Neuronal stem cell (in vitro differentiated cells): ENCODE measurements around the gene PLAC8. TPM values are rescaled to one million over a fixed set of nuclear protein-coding genes. Genes with fewer than 3 reads are reported as not detected.

ENCODE experiments used
- DNase-seq: peaks from one replicate; pipeline ENCODE4 v3.0.0-alpha.2; 2013; ENCODE audit warnings: low spot score
- H2AFZ ChIP-seq: one replicate; pipeline ENCODE4 v1.6.1; 2013; ENCODE audit warnings: mild to moderate bottlenecking, low read length, inconsistent platforms
- H2AK5ac ChIP-seq: 2 replicates; pipeline ENCODE4 v1.6.1; 2013; ENCODE audit warnings: low read depth, mild to moderate bottlenecking, inconsistent platforms, low read length, moderate library complexity, mixed read lengths
- H2BK120ac ChIP-seq: 2 replicates; pipeline ENCODE4 v1.6.1; 2013; ENCODE audit warnings: low read depth, mild to moderate bottlenecking, inconsistent platforms, low read length, moderate library complexity, mixed read lengths
- H2BK12ac ChIP-seq: one replicate; pipeline ENCODE4 v1.6.1; 2013; ENCODE audit warnings: low read length, inconsistent platforms
- H2BK15ac ChIP-seq: 2 replicates; pipeline ENCODE4 v1.6.1; 2013; ENCODE audit warnings: mild to moderate bottlenecking, low read length, inconsistent platforms, mixed read lengths
- H2BK5ac ChIP-seq: one replicate; pipeline ENCODE4 v1.6.1; 2013; ENCODE audit warnings: inconsistent platforms, mild to moderate bottlenecking, low read length, moderate library complexity
- H3K14ac ChIP-seq: one replicate; pipeline ENCODE4 v1.6.1; 2013; ENCODE audit warnings: low read length, inconsistent platforms
- H3K18ac ChIP-seq: 2 replicates; pipeline ENCODE4 v1.6.1; 2013; ENCODE audit warnings: low read length, inconsistent platforms
- H3K23ac ChIP-seq: 2 replicates; pipeline ENCODE4 v1.6.1; 2013; ENCODE audit warnings: low read depth, mild to moderate bottlenecking, mixed read lengths, low read length, inconsistent platforms; ENCODE audit not compliant: poor library complexity
- H3K27ac ChIP-seq: replicated peaks from 3 replicates; pipeline ENCODE4 v1.5.1; 2013; ENCODE audit warnings: low read length, inconsistent platforms
- H3K27me3 ChIP-seq, 3 experiments: 2 replicates each; pipeline ENCODE4 v1.6.1; 2013; ENCODE audit warnings: low read length in 3 of 3, mild to moderate bottlenecking in 2 of 3, inconsistent platforms in 1 of 3, low read depth in 1 of 3, mixed read lengths in 1 of 3, moderate library complexity in 1 of 3; ENCODE audit not compliant: control insufficient read depth in 3 of 3, insufficient read depth in 3 of 3
- H3K36me3 ChIP-seq, 2 donors: replicated peaks in 1 of 2; 2 replicates each; pipeline ENCODE4 v1.6.1; 2013; ENCODE audit warnings: low read length in 2 of 2; ENCODE audit not compliant: control insufficient read depth in 2 of 2, insufficient read depth in 2 of 2
- H3K4ac ChIP-seq: 2 replicates; pipeline ENCODE4 v1.6.1; 2013; ENCODE audit warnings: inconsistent platforms, mild to moderate bottlenecking, low read length, moderate library complexity
- H3K4me1 ChIP-seq, 2 donors: 1 replicate in 1 of 2; 2 replicates in 1 of 2; pipeline ENCODE4 v1.6.1; 2013; ENCODE audit warnings: low read length in 2 of 2, low read depth in 1 of 2; ENCODE audit not compliant: control insufficient read depth in 2 of 2, insufficient read depth in 1 of 2
- H3K4me2 ChIP-seq: one replicate; pipeline ENCODE4 v1.6.1; 2013; ENCODE audit warnings: mild to moderate bottlenecking, low read length, inconsistent platforms; ENCODE audit not compliant: insufficient read depth, poor library complexity, severe bottlenecking
- H3K4me3 ChIP-seq, 2 donors: 2 replicates each; pipeline ENCODE4 v1.5.1; 2013; ENCODE audit warnings: low read length in 2 of 2, mild to moderate bottlenecking in 2 of 2, inconsistent platforms in 1 of 2, moderate library complexity in 1 of 2
- H3K79me1 ChIP-seq: one replicate; pipeline ENCODE4 v1.6.1; 2013; ENCODE audit warnings: low read depth, mild to moderate bottlenecking, inconsistent platforms, low read length, moderate library complexity
- H3K9ac ChIP-seq: one replicate; pipeline ENCODE4 v1.6.1; 2013; ENCODE audit warnings: mild to moderate bottlenecking, low read depth, low read length, inconsistent platforms; ENCODE audit not compliant: poor library complexity
- H3K9me3 ChIP-seq, 2 donors: replicated peaks in 1 of 2; 2 replicates each; pipeline versions ENCODE3 to v1.6.1; 2013; ENCODE audit warnings: low read length in 2 of 2, mild to moderate bottlenecking in 2 of 2, inconsistent platforms in 1 of 2, low read depth in 1 of 2, mixed read lengths in 1 of 2, moderate library complexity in 1 of 2; ENCODE audit not compliant: control insufficient read depth in 2 of 2, insufficient read depth in 1 of 2
- H4K8ac ChIP-seq: one replicate; pipeline ENCODE4 v1.6.1; 2013; ENCODE audit warnings: low read depth, mild to moderate bottlenecking, inconsistent platforms, low read length, moderate library complexity
- H4K91ac ChIP-seq: one replicate; pipeline ENCODE4 v1.6.1; 2013; ENCODE audit warnings: low read length, low read depth, mild to moderate bottlenecking, inconsistent platforms; ENCODE audit not compliant: poor library complexity
- WGBS, 2 donors: extraction: QIAGEN DNeasy Blood & Tissue Kit; methylation state at CpG; one replicate each; pipeline ENCODE4 v1.1.7; 2013; ENCODE audit warnings: missing lambda C conversion rate in 2 of 2, mixed read lengths in 1 of 2; ENCODE audit not compliant: insufficient read length in 2 of 2, insufficient replicate concordance in 1 of 2; ENCODE audit errors: extremely low coverage in 2 of 2; 5-methylcytosine and 5-hydroxymethylcytosine counted together
- polyA plus RNA-seq, 2 experiments: library from polyadenylated mRNA; stranded (reverse); fragments of 200-250 nt; gene quantifications; one replicate each; pipeline ENCODE4 v1.2.3, GENCODE V29; 2013

Gene PLAC8, protein sequence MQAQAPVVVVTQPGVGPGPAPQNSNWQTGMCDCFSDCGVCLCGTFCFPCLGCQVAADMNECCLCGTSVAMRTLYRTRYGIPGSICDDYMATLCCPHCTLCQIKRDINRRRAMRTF
- polyA plus RNA-seq (2013, experiment 1 of 2) = 0.10 TPM
- 0.19 TPM for polyA plus RNA-seq (2013, experiment 2 of 2)

GRCh38 chr4:83114576-83114975 lies at the start of gene PLAC8:
Gene PLAC8 (minus strand): TSS chr4:83114729. CDS start chr4:83107921, 6,808 bp downstream.
- no peaks in the 10 kb centered on the region for H3K79me1 ChIP-seq
- no peaks in the 10 kb centered on the region for H3K4me1 ChIP-seq
- H2BK15ac ChIP-seq = no peak within 1 kb of the TSS
- no peak within 1 kb of the TSS for H3K4me3 ChIP-seq
- H4K91ac ChIP-seq = no peak within 1 kb of the TSS
- H2AK5ac ChIP-seq = no peak within 1 kb of the TSS
- H3K4ac ChIP-seq = no peak within 1 kb of the TSS
- no peak within 1 kb of the TSS for H4K8ac ChIP-seq
- H2AFZ ChIP-seq = no peak within 1 kb of the TSS
- no peak for DNase-seq
- H3K27me3 ChIP-seq = peaks cover 3 to 21% (median 4%) of the 10 kb centered on the region in 3 experiments
- no peak within 1 kb of the TSS for H3K14ac ChIP-seq
- no peaks in the 10 kb centered on the region for H3K9me3 ChIP-seq
- H2BK120ac ChIP-seq = no peak within 1 kb of the TSS
- no peak within 1 kb of the TSS for H3K4me2 ChIP-seq
- no peak within 1 kb of the TSS for H3K9ac ChIP-seq
- H3K23ac ChIP-seq = no peak within 1 kb of the TSS
- H3K36me3 ChIP-seq = no peaks in the 10 kb centered on the region
- H2BK12ac ChIP-seq = no peak within 1 kb of the TSS
- no CpG with 5 or more reads among the region's 5 CpGs for WGBS, 2 donors
- no peak within 1 kb of the TSS for H2BK5ac ChIP-seq
- no peak within 1 kb of the TSS for H3K18ac ChIP-seq
- H3K27ac ChIP-seq = no peak within 1 kb of the TSS

DNA sequence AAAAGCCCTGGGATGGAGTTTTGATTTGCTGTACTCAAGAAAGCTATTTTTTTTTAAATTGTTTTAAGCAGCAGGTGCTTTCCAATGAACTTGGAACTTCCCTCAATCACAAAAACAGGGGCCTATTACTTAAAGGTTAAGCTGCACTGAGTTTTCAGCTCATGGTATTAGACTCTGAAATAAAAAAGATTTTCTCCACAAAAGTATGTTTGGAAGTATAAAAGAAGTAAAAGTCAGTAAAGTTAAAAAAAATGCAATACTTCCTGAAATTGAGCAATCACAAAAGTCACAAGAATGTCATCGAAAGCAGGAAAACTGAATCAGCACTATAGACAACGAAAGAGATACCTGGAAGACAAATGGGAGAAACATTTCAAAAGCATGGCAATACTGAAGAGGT lies 38.9 kb upstream of the PLAC8 start:
- Histone ChIP-seq H2BK15ac (no peak overlapping the region), H4K91ac (no peak overlapping the region), H2AK5ac (no peak overlapping the region), H4K8ac (no peak overlapping the region), H3K14ac (no peak overlapping the region), H3K4me1 (no peaks in the 10 kb centered on the region), H3K9ac (no peak overlapping the region), H3K27me3 (peaks cover 0 to 12% (median 0%) of the 10 kb centered on the region in 3 experiments), H3K79me1 (no peaks in the 10 kb centered on the region), H3K4me3 (no peak overlapping the region), H3K4ac (no peak overlapping the region), H2AFZ (no peak overlapping the region), H2BK120ac (no peak overlapping the region), H3K36me3 (no peaks in the 10 kb centered on the region), H2BK12ac (no peak overlapping the region), H3K9me3 (no peaks in the 10 kb centered on the region), H3K23ac (no peak overlapping the region), H3K27ac (no peak overlapping the region), H3K18ac (no peak overlapping the region), H3K4me2 (no peak overlapping the region), H2BK5ac (no peak overlapping the region)
- no peak for DNase-seq
- WGBS, 2 donors = no CpG with 5 or more reads among the region's 2 CpGs

GRCh38 chr4:83152746-83153145 lies 38.2 kb upstream of the PLAC8 start:
- Histone ChIP-seq H3K18ac (no peak overlapping the region), H2BK120ac (no peak overlapping the region), H3K36me3 (no peaks in the 10 kb centered on the region), H3K9me3 (no peaks in the 10 kb centered on the region), H3K27me3 (peaks cover 0 to 14% (median 0%) of the 10 kb centered on the region in 3 experiments), H2AK5ac (no peak overlapping the region), H3K4ac (no peak overlapping the region), H3K27ac (no peak overlapping the region), H4K91ac (no peak overlapping the region), H3K4me2 (no peak overlapping the region), H3K9ac (no peak overlapping the region), H2BK15ac (no peak overlapping the region), H2BK12ac (no peak overlapping the region), H2AFZ (no peak overlapping the region), H3K79me1 (no peaks in the 10 kb centered on the region), H3K14ac (no peak overlapping the region), H3K23ac (no peak overlapping the region), H2BK5ac (no peak overlapping the region), H3K4me1 (no peaks in the 10 kb centered on the region), H4K8ac (no peak overlapping the region), H3K4me3 (no peak overlapping the region)
- WGBS, 2 donors = no CpG with 5 or more reads among the region's 6 CpGs
- no peak for DNase-seq

DNA sequence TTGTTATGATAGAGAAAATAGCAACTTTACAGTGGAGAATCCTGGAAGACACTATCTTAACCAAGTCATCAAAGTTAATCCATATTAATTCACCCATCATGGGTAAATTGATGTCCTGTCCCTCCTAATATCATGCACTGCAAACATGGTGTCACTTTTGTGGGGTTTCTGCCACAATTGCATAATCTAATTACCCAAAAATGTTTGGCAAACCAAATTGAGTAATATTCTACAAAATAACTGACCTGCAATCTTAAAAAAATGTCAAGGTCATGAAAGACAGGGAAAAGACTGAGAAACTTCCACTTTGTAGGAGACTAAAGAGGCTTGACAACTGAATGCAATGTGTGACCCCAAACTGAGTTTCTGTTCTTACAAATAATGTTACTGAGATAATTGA lies 37.1 kb upstream of the PLAC8 start:
- Histone ChIP-seq H2BK15ac (no peak overlapping the region), H3K36me3 (no peaks in the 10 kb centered on the region), H3K4me1 (no peaks in the 10 kb centered on the region), H3K4ac (no peak overlapping the region), H2BK12ac (no peak overlapping the region), H2AFZ (no peak overlapping the region), H3K4me2 (no peak overlapping the region), H3K27ac (no peak overlapping the region), H2BK120ac (no peak overlapping the region), H3K79me1 (no peaks in the 10 kb centered on the region), H3K4me3 (no peak overlapping the region), H4K8ac (no peak overlapping the region), H3K9me3 (no peaks in the 10 kb centered on the region), H3K9ac (no peak overlapping the region), H3K27me3 (peaks cover 0 to 14% (median 0%) of the 10 kb centered on the region in 3 experiments), H4K91ac (no peak overlapping the region), H2BK5ac (no peak overlapping the region), H2AK5ac (no peak overlapping the region), H3K23ac (no peak overlapping the region), H3K14ac (no peak overlapping the region), H3K18ac (no peak overlapping the region)
- no peak for DNase-seq
